ENCODE measurements around the gene SMYD3.

The SMYD3 gene

DNA sequence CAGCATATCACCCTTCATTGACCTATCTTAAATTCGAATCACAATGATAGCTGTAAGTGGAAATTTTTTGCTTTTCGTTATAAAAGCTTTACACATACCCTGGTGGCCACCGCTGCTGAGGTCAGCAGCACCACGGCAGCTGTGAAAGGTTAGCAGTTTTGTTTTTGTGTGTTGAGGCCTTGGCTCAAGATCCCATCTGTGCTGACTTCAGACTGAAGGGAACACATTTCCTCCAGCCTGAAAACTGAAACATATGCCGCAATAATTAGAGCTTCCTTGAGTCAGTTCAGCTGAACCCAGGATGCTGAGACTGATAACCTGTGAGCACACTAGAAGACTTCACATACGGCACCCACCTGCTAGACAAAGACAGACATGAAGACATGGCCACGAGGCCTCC, 103.0 kb downstream of the SMYD3 start:
- no peaks in the 10 kb centered on the region for H3K9me3 ChIP-seq (ENCODE audit: insufficient read depth, low read depth, low read length)
- H3K9me2 ChIP-seq (replicated peaks; ENCODE audit: low read depth, low read length) = no peaks in the 10 kb centered on the region
- H3K27me3 ChIP-seq (ENCODE audit: insufficient read depth, low read length, poor library complexity, severe bottlenecking) = no peaks in the 10 kb centered on the region
- no peak overlapping the region for H3K4me3 ChIP-seq (ENCODE audit: low read length, poor library complexity, severe bottlenecking)
- H2AFZ ChIP-seq (ENCODE audit: low read length) = no peak overlapping the region
- H4K20me1 ChIP-seq (ENCODE audit: insufficient read depth, low read length, poor library complexity, severe bottlenecking) = no peaks in the 10 kb centered on the region
- no peak overlapping the region for H3K9ac ChIP-seq (ENCODE audit: low read depth, low read length, poor library complexity, severe bottlenecking)
- TF ChIP-seq, protein P1, sequence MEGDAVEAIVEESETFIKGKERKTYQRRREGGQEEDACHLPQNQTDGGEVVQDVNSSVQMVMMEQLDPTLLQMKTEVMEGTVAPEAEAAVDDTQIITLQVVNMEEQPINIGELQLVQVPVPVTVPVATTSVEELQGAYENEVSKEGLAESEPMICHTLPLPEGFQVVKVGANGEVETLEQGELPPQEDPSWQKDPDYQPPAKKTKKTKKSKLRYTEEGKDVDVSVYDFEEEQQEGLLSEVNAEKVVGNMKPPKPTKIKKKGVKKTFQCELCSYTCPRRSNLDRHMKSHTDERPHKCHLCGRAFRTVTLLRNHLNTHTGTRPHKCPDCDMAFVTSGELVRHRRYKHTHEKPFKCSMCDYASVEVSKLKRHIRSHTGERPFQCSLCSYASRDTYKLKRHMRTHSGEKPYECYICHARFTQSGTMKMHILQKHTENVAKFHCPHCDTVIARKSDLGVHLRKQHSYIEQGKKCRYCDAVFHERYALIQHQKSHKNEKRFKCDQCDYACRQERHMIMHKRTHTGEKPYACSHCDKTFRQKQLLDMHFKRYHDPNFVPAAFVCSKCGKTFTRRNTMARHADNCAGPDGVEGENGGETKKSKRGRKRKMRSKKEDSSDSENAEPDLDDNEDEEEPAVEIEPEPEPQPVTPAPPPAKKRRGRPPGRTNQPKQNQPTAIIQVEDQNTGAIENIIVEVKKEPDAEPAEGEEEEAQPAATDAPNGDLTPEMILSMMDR (conservative IDR thresholded peaks at IDR 0.05; ENCODE audit: low read length) = no peak
- TF ChIP-seq EZH2phosphoT487 (IDR thresholded peaks at IDR 0.05; ENCODE audit: borderline replicate concordance) = no peak
- no peaks in the 10 kb centered on the region for H3F3A ChIP-seq (ENCODE audit: low read depth)
- H3K79me2 ChIP-seq (ENCODE audit: insufficient read depth, low read length) = peaks cover 4% of the 10 kb centered on the region; the same call in 1 of the 2 replicates
- H3K4me2 ChIP-seq (ENCODE audit: low read depth, low read length, poor library complexity, severe bottlenecking) = no peak overlapping the region
- H3K4me1 ChIP-seq (ENCODE audit: insufficient read depth, low read length, poor library complexity, severe bottlenecking) = peaks cover 6% of the 10 kb centered on the region
- H3K36me3 ChIP-seq (ENCODE audit: insufficient read depth, low read length) = no peaks in the 10 kb centered on the region

DNA sequence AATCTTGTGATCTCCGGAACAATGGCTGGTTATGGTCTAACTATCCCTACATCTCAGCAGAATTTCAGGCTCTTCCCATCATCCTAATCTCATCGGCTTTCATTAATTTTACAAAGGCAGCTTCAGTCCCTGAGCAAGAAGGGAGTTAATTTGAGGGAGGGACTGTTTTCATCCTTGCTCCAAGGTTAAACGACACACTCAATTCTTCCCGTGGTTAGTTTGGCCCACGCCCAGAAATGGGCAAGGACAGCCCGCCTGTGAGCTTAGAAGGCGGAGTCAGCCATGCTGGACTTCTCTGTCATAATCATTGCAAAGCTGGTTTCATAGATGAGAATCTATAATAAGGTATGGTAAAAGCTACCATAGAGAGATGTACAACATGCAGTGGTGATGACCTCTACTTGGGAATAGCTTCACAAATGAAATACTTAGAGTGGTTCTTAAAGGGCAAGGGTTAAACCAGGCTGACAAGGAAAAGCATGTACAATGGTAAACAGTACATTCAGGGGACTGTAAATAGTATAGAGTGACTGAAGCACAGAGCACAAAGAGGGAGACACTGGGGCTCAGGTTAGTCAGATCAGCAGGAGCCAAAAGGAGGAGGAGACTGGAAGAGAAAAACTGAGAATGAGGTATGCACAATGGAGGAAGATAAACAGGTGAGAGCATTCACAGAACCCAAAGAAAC, 108.8 kb downstream of the SMYD3 start:
- Histone ChIP-seq H3F3A (ENCODE audit: low read depth) (no peaks in the 10 kb centered on the region), H3K79me2 (ENCODE audit: insufficient read depth, low read length) (peaks cover 4% of the 10 kb centered on the region; the same call in 1 of the 2 replicates), H3K36me3 (ENCODE audit: insufficient read depth, low read length) (no peaks in the 10 kb centered on the region), H2AFZ (ENCODE audit: low read length) (no peak overlapping the region), H3K9me2 (replicated peaks; ENCODE audit: low read depth, low read length) (no peaks in the 10 kb centered on the region), H4K20me1 (ENCODE audit: insufficient read depth, low read length, poor library complexity, severe bottlenecking) (no peaks in the 10 kb centered on the region), H3K4me2 (ENCODE audit: low read depth, low read length, poor library complexity, severe bottlenecking) (no peak overlapping the region), H3K4me3 (ENCODE audit: low read length, poor library complexity, severe bottlenecking) (no peak overlapping the region), H3K9me3 (ENCODE audit: insufficient read depth, low read depth, low read length) (no peaks in the 10 kb centered on the region), H3K27me3 (ENCODE audit: insufficient read depth, low read length, poor library complexity, severe bottlenecking) (no peaks in the 10 kb centered on the region), H3K4me1 (ENCODE audit: insufficient read depth, low read length, poor library complexity, severe bottlenecking) (no peaks in the 10 kb centered on the region), H3K9ac (ENCODE audit: low read depth, low read length, poor library complexity, severe bottlenecking) (no peak overlapping the region)
- no peak for TF ChIP-seq EZH2phosphoT487 (IDR thresholded peaks at IDR 0.05; ENCODE audit: borderline replicate concordance)
- TF ChIP-seq, protein P1 (conservative IDR thresholded peaks at IDR 0.05; ENCODE audit: low read length) = no peak

DNA sequence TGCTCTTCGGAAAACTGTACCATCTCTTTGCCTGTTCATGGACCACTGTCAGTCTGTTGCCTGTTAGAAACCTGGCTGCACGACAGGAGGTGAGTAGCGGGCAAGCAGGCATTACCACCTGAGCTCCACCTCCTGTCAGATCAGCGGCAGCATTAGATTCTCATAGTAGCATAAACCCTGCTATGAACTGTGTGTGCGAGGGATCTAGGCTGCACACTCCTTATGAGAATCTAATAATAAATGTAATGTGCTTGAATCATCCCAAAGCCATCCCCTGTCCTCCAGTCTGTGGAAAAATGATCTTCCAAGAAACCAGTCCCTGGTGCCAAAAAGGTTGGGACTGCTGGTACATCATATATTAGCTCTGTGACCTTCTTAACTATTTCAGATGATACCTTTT, 110.0 kb downstream of the SMYD3 start:
- Histone ChIP-seq H3K9me3 (ENCODE audit: insufficient read depth, low read depth, low read length) (no peaks in the 10 kb centered on the region), H3K4me2 (ENCODE audit: low read depth, low read length, poor library complexity, severe bottlenecking) (no peak overlapping the region), H3K27me3 (ENCODE audit: insufficient read depth, low read length, poor library complexity, severe bottlenecking) (no peaks in the 10 kb centered on the region), H4K20me1 (ENCODE audit: insufficient read depth, low read length, poor library complexity, severe bottlenecking) (no peaks in the 10 kb centered on the region), H3K9me2 (replicated peaks; ENCODE audit: low read depth, low read length) (no peaks in the 10 kb centered on the region), H3K4me3 (ENCODE audit: low read length, poor library complexity, severe bottlenecking) (no peak overlapping the region), H3K79me2 (ENCODE audit: insufficient read depth, low read length) (peaks cover 4% of the 10 kb centered on the region), H3F3A (ENCODE audit: low read depth) (no peaks in the 10 kb centered on the region), H2AFZ (ENCODE audit: low read length) (no peak overlapping the region), H3K4me1 (ENCODE audit: insufficient read depth, low read length, poor library complexity, severe bottlenecking) (no peaks in the 10 kb centered on the region), H3K36me3 (ENCODE audit: insufficient read depth, low read length) (no peaks in the 10 kb centered on the region), H3K9ac (ENCODE audit: low read depth, low read length, poor library complexity, severe bottlenecking) (no peak overlapping the region)
- TF ChIP-seq, protein P1 (conservative IDR thresholded peaks at IDR 0.05; ENCODE audit: low read length) = no peak
- no peak for TF ChIP-seq EZH2phosphoT487 (IDR thresholded peaks at IDR 0.05; ENCODE audit: borderline replicate concordance)

Measured in Loucy (cell line).